Cardiac fibroblast (primary cell): ENCODE results near the gene GALNT17.

ENCODE experiments used
- DNase-seq, 2 donors: peaks; one replicate each; pipeline versions ENCODE4 v3.0.0 to v3.0.0-alpha.2; 2010; ENCODE audit warnings: low read depth in 2 of 2
- H3K4me3 ChIP-seq, 2 donors: replicated peaks in 1 of 2; 1 replicate in 1 of 2; 2 replicates in 1 of 2; pipeline ENCODE4 v1.5.1; 2011; ENCODE audit warnings: low read depth in 2 of 2, low read length in 2 of 2, mild to moderate bottlenecking in 2 of 2, moderate library complexity in 1 of 2
- CTCF ChIP-seq: IDR thresholded peaks from one replicate; pipeline ENCODE4 v1.5.1; 2011; ENCODE audit warnings: low read depth, mild to moderate bottlenecking, low read length, inconsistent platforms

The GALNT17 gene

DNA sequence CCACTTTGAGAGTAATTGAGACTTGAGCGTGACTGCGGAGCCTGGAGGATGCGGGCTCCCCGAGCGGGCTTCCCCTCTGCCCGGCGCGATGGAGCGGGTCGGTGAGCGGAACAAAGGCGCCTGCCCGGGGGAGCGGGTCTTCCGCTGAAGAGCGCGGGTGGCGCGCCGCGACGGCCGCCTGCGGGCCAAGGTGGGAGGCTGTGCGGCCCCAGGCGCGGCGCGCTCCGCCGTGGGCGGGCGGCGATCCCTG is at the start of gene GALNT17:
Gene GALNT17 (plus strand): TSS at position 18 of the 250 bp plus-strand sequence.
- H3K4me3 ChIP-seq, result peak within 1 kb of the TSS in 1 of 2 donors; percentile 21
- no peak for DNase-seq
- no peak for TF ChIP-seq CTCF

DNA sequence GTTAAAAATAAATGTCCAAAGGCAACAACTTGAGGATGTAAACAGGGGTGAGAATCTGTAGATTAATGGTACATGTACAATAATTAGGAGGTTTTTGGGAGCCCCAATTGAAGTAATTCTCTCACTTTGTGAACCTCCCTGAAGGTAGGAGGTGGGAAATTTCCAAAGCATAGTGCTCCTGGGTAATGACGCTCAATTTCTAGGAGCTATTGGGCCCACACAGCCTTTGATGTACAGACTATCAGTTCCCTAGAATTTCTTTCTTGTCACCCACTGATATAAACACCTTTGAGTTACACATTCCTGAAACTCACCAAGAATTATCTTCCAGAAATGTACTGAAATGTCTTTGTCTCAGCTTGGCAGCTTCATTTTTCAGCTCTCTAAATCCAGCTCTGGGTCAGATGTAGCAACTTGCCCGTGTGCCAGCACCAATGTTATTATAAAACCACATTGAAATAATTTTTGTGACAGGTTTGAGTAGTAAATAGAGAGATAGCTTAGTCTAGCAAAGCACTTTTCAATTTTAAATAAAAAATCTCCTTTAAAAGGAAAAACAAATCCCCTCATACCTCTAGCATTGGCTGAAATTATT is 36.6 kb upstream of the GALNT17 start:
- TF ChIP-seq CTCF, result no peak
- no peak for DNase-seq
- no peak overlapping the region for H3K4me3 ChIP-seq

DNA sequence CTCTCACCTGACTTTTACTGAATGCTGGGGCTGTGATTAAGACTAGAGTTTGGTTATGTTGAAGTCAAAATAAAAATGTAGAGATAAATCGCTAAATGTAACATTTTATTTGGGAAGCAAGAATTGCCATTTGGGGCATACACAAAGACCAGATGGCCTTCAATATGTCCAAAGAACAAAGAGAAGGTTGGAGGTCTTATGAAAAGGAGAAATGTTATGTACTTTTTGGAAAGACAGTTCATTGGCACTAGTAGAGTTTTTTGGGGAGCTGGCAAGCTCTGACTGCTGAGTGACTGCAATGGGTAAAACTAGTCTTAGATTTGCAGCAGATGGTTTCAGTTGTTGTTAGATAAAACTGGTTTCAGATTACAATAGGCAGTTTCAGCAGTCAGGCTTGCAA is 35.6 kb upstream of the GALNT17 start:
- no peak for TF ChIP-seq CTCF
- H3K4me3 ChIP-seq, result no peak overlapping the region
- no peak for DNase-seq

- no peak overlapping the region for H3K4me3 ChIP-seq
- no peak for DNase-seq
- no peak for TF ChIP-seq CTCF
Observed at GRCh38 chr7:71106226-71106625, 25.7 kb upstream of the GALNT17 start.

DNA sequence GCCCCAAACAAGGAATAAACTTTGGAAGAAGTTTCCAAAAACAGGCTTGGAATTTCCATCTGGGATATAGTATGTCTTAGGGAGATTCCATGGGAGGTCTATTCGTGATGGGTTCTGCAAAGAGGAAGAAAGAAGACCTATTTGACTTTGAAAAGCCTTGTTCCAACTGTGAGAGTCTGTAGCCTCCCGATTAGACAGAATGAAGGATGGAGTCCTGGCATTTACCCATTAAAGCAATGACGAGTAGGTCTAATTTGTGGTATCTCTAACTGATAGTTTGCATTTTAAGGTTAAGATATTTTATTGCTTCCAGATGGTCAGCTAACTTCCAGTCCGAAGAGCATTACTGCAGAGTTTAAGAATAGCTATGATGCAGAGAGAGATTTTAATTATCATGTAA is 19.5 kb upstream of the GALNT17 start:
- no peak overlapping the region for H3K4me3 ChIP-seq
- no peak for TF ChIP-seq CTCF
- no peak for DNase-seq

DNA sequence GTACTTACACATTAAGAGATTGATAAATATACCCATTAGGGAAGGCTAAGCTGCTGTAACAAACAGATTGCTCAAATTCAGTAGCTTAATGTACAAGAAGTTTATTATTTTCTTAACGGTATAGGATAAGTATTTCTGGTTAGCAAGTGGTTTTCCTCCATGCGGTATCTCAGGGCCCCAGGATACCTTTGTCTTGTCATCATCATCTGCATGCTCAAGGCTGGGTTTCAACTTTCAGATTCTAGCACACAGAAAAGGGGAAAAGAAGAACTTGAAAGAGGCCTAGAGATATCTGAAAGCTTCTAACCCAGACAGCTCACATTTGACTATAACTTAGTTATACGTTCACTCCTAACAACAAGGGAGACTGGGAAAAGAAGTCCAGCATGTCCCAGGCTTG is 11.8 kb upstream of the GALNT17 start:
- TF ChIP-seq CTCF, result no peak
- H3K4me3 ChIP-seq, result no peak overlapping the region
- DNase-seq, result no peak

- no peak overlapping the region for H3K4me3 ChIP-seq
- TF ChIP-seq CTCF, result no peak
- no peak for DNase-seq
Observed at GRCh38 chr7:71129126-71129525, 2.8 kb upstream of the GALNT17 start.
